Nephron progenitor cell (in vitro differentiated cells): ENCODE results near the gene TMEM45B.

ENCODE experiments used
- DNase-seq: peaks from one replicate; pipeline ENCODE4 v3.0.0; 2021
- H3K27ac Mint-ChIP-seq: 2 replicates; pipeline ENCODE4 v1.8.0; 2021; ENCODE audit warnings: mild to moderate bottlenecking, moderate library complexity, mixed read lengths
- H3K27me3 Mint-ChIP-seq: 2 replicates; pipeline ENCODE4 v1.8.0; 2021; ENCODE audit warnings: mild to moderate bottlenecking, low read depth, mixed read lengths; ENCODE audit not compliant: poor library complexity
- H3K36me3 Mint-ChIP-seq: 2 replicates; pipeline ENCODE4 v1.8.0; 2021; ENCODE audit warnings: low read depth, mixed read lengths
- H3K4me1 Mint-ChIP-seq: 2 replicates; pipeline ENCODE4 v1.8.0; 2021; ENCODE audit warnings: mixed read lengths
- H3K4me3 Mint-ChIP-seq: 2 replicates; pipeline ENCODE4 v1.8.0; 2021; ENCODE audit warnings: mild to moderate bottlenecking, moderate library complexity, mixed read lengths
- H3K9me3 Mint-ChIP-seq: 2 replicates; pipeline ENCODE4 v1.8.0; 2021; ENCODE audit warnings: mild to moderate bottlenecking, moderate library complexity, mixed read lengths
- CTCF ChIP-seq: fragments of 200-600 bp; sonication (generic); IDR thresholded peaks from 2 replicates; pipeline ENCODE4 v1.5.0; 2021; ENCODE audit warnings: antibody characterized with exemption

Gene TMEM45B

GRCh38 chr11:129894278-129895125, 78.9 kb downstream of the TMEM45B start:
- Mint-ChIP-seq H3K27ac (no peak overlapping the region), H3K27me3 (peaks cover 4% of the 10 kb centered on the region), H3K36me3 (peaks cover 66% of the 10 kb centered on the region), H3K9me3 (peaks cover 8% of the 10 kb centered on the region), H3K4me3 (peak overlapping the region; percentile 93), H3K4me1 (peaks cover 37% of the 10 kb centered on the region)
- DNase-seq, result no peak
- no peak for TF ChIP-seq CTCF

- peaks cover 8% of the 10 kb centered on the region for H3K9me3 Mint-ChIP-seq
- TF ChIP-seq CTCF, result no peak
- peaks cover 37% of the 10 kb centered on the region for H3K4me1 Mint-ChIP-seq
- H3K4me3 Mint-ChIP-seq, result peak within 1 kb of the TSS; percentile 93
- H3K36me3 Mint-ChIP-seq, result peaks cover 64% of the 10 kb centered on the region
- DNase-seq, result peak; percentile 94
- peak within 1 kb of the TSS; percentile 36 for H3K27ac Mint-ChIP-seq
- peaks cover 4% of the 10 kb centered on the region for H3K27me3 Mint-ChIP-seq
Observed at GRCh38 chr11:129895126-129896041, 79.7 kb downstream of the TMEM45B start, which contains the start of gene NFRKB. Gene NFRKB (minus strand): TSS chr11:129895578. CDS start chr11:129892849, 2,729 bp downstream.

- Mint-ChIP-seq H3K27me3 (peaks cover 4% of the 10 kb centered on the region), H3K4me3 (peak overlapping the region; percentile 93), H3K36me3 (peaks cover 61% of the 10 kb centered on the region), H3K9me3 (peaks cover 8% of the 10 kb centered on the region), H3K4me1 (peaks cover 37% of the 10 kb centered on the region), H3K27ac (peak overlapping the region; percentile 36)
- DNase-seq, result no peak
- TF ChIP-seq CTCF, result no peak
Observed at GRCh38 chr11:129896062-129896461, 80.4 kb downstream of the TMEM45B start.

- no peaks in the 10 kb centered on the region for H3K9me3 Mint-ChIP-seq
- peaks cover 54% of the 10 kb centered on the region for H3K36me3 Mint-ChIP-seq
- no peak overlapping the region for H3K4me3 Mint-ChIP-seq
- H3K4me1 Mint-ChIP-seq, result no peaks in the 10 kb centered on the region
- no peaks in the 10 kb centered on the region for H3K27me3 Mint-ChIP-seq
- no peak for TF ChIP-seq CTCF
- DNase-seq, result no peak
- H3K27ac Mint-ChIP-seq, result no peak overlapping the region
Observed at GRCh38 chr11:129905402-129905801, 89.8 kb downstream of the TMEM45B start.
